Progenitor cell of endocrine pancreas (in vitro differentiated cells): ENCODE results near the gene EPHA10. TPM values are rescaled to one million over a fixed set of nuclear protein-coding genes. Genes with fewer than 3 reads are reported as not detected.
A peak's percentile ranks its signal among the peaks of the same experiment; 100 is the strongest.

ENCODE experiments used
- DNase-seq: peaks from one replicate; pipeline ENCODE4 v3.0.0; 2021; ENCODE audit warnings: low spot score; ENCODE audit not compliant: unreplicated experiment
- H3K27ac Mint-ChIP-seq: 2 replicates; pipeline ENCODE4 v1.8.0; 2021; ENCODE audit warnings: mild to moderate bottlenecking, moderate library complexity, mixed read lengths
- H3K27me3 Mint-ChIP-seq: 2 replicates; pipeline ENCODE4 v1.8.0; 2021; ENCODE audit warnings: mixed read lengths
- H3K36me3 Mint-ChIP-seq: 2 replicates; pipeline ENCODE4 v1.8.0; 2022; ENCODE audit warnings: mixed read lengths; ENCODE audit not compliant: insufficient read depth
- H3K4me1 Mint-ChIP-seq: 2 replicates; pipeline ENCODE4 v1.8.0; 2021; ENCODE audit warnings: low read depth, mixed read lengths
- H3K4me3 Mint-ChIP-seq: 2 replicates; pipeline ENCODE4 v1.8.0; 2021; ENCODE audit warnings: low read depth, mild to moderate bottlenecking, moderate library complexity, mixed read lengths
- H3K9me3 Mint-ChIP-seq: 2 replicates; pipeline ENCODE4 v1.8.0; 2021; ENCODE audit warnings: low read depth, mixed read lengths
- CTCF ChIP-seq: fragments of 200-600 bp; sonication (generic); IDR thresholded peaks from one replicate; pipeline ENCODE4 v1.5.0; 2021; ENCODE audit warnings: antibody characterized with exemption, mild to moderate bottlenecking; ENCODE audit not compliant: unreplicated experiment
- total RNA-seq: library from RNA; stranded (reverse); gene quantifications from 2 replicates; pipeline ENCODE4 v1.2.1, GENCODE V29; 2021

The EPHA10 gene
- total RNA-seq, 1 donor from 2014 or later, result 6.2 TPM

DNA sequence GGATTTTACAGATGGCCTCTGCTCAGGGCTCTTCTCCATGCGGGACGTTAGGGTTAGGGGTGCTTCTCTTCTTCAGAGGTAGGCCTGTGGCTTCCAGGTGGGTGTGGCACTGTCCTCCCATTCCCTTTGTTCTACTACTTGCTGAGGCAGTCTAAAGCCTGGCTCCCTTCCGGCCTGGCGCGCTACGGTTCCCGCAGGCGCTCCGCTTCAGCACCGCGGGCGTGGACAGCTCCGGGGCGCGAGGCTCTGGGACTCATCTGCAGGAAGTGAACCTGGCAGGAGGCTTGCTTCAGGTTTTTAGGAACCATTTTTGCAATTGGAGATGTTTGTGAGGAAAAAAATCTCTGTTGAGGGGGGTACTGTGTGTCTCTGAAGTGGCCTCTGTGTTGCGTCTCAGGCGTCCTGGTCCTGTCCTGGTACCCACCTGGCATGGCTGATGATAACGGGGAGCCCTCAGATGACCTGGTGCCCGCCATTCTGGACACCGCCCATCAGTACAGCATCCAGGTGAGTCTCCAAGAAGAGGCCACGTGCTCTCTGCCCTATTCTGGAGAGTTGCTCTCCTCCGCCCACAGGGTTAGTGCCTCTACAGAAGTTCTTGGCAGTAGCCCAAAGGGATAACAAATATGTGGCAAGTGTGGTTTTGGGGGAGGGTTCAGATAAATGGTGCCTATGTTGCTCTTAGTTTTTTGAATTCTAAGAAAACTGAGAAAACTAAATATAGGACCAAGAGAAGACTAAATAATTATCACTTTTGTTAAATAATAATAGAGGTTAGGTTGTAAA lies 30.6 kb upstream of the EPHA10 start:
- DNase-seq, result peak; percentile 68
- no peak overlapping the region for H3K27ac Mint-ChIP-seq
- H3K36me3 Mint-ChIP-seq, result peaks cover 7% of the 10 kb centered on the region
- no peak for TF ChIP-seq CTCF
- H3K4me3 Mint-ChIP-seq, result peak overlapping the region; percentile 74
- H3K27me3 Mint-ChIP-seq, result peaks cover 3% of the 10 kb centered on the region
- H3K9me3 Mint-ChIP-seq, result no peaks in the 10 kb centered on the region
- peaks cover 10% of the 10 kb centered on the region for H3K4me1 Mint-ChIP-seq

- peaks cover 6% of the 10 kb centered on the region for H3K36me3 Mint-ChIP-seq
These were observed 29.7 kb upstream of the EPHA10 start for GRCh38 chr1:37794372-37795339.

DNA sequence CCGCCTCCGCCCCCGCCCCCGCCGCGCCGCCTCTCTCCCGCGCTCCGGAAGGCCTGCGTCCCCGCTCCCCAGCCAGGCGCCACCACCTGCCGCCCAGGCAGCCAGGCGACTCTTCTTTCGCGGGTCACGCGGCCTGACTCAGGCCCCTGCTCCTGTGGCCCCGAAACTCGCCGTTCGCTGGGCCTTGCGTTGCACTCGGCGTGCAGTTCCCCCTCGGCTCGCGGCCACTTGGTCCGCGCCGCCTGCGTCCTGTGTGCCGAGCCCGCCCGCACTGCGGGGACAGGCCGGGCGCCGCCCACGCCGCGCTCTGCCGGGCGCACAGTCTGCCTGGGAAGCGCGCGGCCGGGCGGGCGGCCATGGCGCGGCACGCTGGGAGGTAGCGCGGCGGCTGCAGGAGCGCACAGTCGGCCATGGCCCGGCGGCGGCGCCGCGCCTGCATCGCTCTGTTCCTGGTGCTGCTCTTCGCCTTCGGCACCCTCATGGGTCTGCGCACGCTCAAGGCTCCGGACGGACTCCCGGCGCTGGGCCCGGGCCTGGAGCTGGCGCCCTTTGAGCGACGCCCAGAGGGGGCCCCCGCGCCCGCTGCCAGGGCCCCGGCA lies 29.0 kb upstream of the EPHA10 start, which contains the start of gene MANEAL:
TSS of gene MANEAL (plus strand) at position 75 of the 599 bp plus-strand sequence. CDS start at position 411, 336 bp downstream.
- peak; percentile 43 for DNase-seq
- Mint-ChIP-seq H3K27me3 (peaks cover 3% of the 10 kb centered on the region), H3K9me3 (no peaks in the 10 kb centered on the region), H3K4me1 (peaks cover 17% of the 10 kb centered on the region), H3K36me3 (peaks cover 5% of the 10 kb centered on the region), H3K27ac (no peak within 1 kb of the TSS), H3K4me3 (peak within 1 kb of the TSS; percentile 74)
- TF ChIP-seq CTCF, result no peak

More at GRCh38 chr1:37794372-37795339, 29.7 kb upstream of the EPHA10 start:
- Mint-ChIP-seq H3K9me3 (no peaks in the 10 kb centered on the region), H3K4me1 (peaks cover 17% of the 10 kb centered on the region), H3K27me3 (peaks cover 3% of the 10 kb centered on the region), H3K4me3 (peak overlapping the region; percentile 74), H3K27ac (peak overlapping the region; percentile 84)
- DNase-seq, result no peak
- TF ChIP-seq CTCF, result no peak

- TF ChIP-seq CTCF, result no peak
- DNase-seq, result no peak
- H3K4me1 Mint-ChIP-seq, result peaks cover 19% of the 10 kb centered on the region
- H3K4me3 Mint-ChIP-seq, result peak overlapping the region; percentile 59
- H3K27me3 Mint-ChIP-seq, result peaks cover 3% of the 10 kb centered on the region
- no peak overlapping the region for H3K27ac Mint-ChIP-seq
- peaks cover 4% of the 10 kb centered on the region for H3K36me3 Mint-ChIP-seq
- no peaks in the 10 kb centered on the region for H3K9me3 Mint-ChIP-seq
These were observed 28.2 kb upstream of the EPHA10 start for GRCh38 chr1:37792943-37793686.
